GM19023 (cell line): ENCODE data around the gene TUFT1.
A peak's percentile ranks its signal among the peaks of the same experiment; 100 is the strongest.

ENCODE experiments used
- ATAC-seq: cut with Tn5 transposase; IDR thresholded peaks from one replicate; pipeline ENCODE4 v1.9.1; 2021; ENCODE audit warnings: mild to moderate bottlenecking, moderate library complexity; ENCODE audit not compliant: unreplicated experiment

TUFT1 gene, protein sequence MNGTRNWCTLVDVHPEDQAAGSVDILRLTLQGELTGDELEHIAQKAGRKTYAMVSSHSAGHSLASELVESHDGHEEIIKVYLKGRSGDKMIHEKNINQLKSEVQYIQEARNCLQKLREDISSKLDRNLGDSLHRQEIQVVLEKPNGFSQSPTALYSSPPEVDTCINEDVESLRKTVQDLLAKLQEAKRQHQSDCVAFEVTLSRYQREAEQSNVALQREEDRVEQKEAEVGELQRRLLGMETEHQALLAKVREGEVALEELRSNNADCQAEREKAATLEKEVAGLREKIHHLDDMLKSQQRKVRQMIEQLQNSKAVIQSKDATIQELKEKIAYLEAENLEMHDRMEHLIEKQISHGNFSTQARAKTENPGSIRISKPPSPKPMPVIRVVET

DNA sequence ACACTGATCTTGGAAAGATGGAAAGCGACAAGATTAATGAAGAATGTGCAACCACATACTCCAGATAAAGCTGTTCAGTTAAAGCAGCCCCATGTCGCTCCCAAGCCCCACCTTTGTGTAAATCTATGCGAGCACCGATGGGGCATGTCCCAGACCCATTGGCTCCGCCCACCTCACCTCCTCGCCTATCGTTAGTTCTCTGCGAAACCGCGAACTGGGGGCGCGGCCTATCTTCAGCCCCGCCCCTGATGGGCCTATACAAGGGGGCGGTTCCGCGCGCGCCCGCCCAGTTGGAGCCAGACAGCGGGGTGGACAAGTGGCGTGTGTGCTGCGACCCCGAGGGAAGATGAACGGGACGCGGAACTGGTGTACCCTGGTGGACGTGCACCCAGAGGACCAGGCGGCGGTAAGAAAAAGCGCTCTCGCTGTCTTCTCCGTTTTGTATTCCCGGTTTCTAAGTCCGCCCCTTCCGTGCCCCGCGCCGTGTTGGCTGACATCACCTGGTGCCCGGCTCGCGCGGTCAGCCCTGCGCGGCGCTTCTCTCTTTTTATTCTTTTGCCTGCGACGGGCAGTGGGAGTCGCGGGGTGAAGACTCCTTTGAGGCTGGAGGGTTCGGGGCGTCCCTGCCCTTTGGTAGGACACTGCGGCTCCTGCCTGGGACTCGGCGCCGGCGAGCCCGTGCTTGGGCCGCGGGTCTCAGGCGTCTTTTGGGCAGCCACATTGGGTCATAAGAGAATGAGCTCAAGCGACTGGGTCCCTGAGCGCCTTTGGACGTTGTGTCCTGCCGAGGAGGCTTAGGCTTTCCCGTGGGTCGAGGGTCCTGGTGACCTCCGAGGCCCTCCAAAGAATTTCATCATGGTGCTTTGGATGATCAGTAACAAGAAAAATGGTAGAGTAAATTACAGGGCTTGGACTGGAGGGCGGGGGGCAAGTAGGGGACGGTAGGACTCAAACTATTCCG lies at the start of gene TUFT1:
TSS of gene TUFT1 (plus strand) at position 289 of the 961 bp plus-strand sequence. CDS start at position 347, 58 bp downstream.
- ATAC-seq, result peak; percentile 97

DNA sequence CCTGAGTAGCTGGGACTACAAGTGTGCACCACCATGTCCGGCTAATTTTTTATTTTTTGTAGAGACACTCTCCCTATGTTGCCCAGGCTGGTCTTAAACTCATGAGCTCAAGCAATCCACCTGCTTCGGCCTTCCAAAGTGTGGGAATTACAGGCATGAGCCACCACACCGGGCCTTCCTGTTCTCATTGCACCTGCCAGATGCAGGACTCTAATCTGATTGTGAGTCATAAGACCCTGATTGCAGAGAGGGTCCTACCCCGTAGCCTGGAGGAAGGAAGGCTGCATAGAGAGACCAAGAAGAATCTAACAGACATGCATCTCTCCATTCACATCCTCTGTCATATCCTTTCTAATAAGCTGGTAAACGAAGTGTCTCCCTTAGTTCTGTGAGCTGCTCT lies 48.5 kb upstream of the TUFT1 start:
- ATAC-seq, result no peak

DNA sequence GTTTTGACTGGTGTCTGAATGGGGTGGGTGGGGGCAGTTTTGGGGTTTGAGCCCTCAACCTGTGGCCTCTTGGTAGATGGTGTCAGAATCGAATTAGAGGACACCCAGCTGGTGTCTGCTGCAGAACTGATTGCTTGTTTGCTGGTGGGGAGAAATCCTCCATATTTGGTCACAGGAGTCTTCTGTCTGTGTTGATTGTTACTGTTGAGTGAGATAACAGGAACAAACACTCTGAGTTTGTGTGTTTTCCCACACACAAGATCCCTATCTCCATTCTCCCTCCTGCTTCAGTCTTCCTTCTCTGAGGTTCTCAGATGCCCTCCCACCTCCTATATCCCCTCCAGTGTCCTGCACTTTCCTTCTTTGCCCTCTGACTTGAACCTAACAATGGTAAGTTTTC lies 48.0 kb upstream of the TUFT1 start:
- ATAC-seq, result no peak

GRCh38 chr1:151493042-151493441 lies 47.1 kb upstream of the TUFT1 start:
- no peak for ATAC-seq

DNA sequence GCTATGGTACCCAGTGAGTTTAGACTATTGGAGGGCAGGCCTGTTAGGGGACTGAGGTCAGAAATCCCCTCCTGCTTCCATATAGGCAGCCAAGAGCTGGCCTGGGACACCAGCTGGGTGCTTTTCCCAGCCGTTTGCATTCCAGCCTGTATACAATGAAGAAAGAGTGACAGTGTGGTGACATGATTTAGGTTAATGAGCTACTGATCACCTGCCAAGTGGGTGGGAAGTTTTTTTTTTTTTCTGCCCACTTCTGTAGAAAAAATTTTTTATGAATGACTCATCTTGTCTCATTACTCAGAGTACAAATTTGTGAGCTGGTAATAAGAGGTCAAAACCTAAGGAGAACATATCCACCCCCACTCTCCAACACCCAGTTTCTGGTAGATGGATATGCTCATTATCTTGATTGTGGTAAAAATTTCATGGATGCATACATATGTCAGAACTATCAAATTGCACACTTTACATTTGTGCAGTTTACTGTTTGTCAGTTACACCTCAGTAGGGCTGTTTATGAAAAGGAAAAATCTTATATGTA lies 45.3 kb upstream of the TUFT1 start:
- ATAC-seq, result no peak

DNA sequence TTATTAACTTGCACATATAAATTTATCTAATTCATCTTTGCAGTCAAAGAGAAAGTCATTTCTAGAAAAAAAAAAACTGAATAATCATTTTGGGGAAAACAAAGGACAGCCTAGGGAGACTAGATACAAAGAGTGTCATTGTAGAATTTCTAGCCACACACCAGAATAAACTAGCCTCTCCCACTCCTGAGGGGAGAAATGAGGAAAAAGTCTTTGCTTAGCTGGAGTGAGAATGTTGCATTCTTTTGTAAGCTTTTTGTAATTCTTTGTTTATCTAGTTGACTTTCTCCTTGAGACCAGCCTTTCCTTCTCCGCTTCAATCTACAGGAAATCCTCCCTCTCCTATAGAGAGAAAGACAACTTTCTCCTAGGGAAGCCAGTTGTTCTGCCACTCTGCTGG lies 44.8 kb upstream of the TUFT1 start:
- ATAC-seq, result no peak

DNA sequence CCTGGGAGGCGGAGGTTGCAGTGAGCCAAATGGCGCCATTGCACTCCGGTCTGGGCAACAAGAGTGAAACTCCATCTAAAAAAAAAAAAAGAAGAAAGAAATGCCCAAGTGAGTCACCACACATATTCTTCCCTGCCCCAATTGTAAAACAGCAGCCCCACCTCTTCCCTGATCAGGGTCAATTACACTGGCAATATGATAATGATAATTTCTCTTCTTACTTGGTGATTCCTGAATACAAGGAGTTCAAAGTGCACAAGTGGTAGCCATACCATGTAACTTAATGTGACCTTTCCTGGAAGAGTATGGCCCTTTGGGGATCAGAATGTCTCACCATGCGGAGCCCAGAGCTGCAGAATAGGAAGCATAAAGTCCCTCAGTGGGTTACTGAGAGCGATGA lies 40.7 kb upstream of the TUFT1 start:
- no peak for ATAC-seq

DNA sequence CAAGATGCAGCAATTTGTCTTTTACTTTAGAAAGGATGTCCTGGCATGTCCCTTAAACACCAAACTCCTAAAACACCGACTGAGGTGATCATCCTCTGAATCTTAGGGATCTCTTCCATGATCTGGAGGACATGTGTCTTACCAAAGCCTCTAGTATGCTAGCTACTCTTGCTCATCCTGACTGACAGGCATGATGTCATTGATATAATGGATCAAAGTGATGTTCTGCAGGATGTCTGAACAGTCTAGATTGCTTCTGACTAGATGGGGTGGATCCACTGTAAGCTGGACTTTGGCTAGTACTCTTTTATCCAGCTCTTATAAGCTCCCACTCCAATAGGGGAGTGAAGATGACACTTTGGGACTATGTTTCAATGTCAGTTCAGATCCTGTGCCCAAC lies 40.2 kb upstream of the TUFT1 start:
- ATAC-seq, result no peak

GRCh38 chr1:151501474-151501873 lies 38.6 kb upstream of the TUFT1 start:
- ATAC-seq, result no peak

DNA sequence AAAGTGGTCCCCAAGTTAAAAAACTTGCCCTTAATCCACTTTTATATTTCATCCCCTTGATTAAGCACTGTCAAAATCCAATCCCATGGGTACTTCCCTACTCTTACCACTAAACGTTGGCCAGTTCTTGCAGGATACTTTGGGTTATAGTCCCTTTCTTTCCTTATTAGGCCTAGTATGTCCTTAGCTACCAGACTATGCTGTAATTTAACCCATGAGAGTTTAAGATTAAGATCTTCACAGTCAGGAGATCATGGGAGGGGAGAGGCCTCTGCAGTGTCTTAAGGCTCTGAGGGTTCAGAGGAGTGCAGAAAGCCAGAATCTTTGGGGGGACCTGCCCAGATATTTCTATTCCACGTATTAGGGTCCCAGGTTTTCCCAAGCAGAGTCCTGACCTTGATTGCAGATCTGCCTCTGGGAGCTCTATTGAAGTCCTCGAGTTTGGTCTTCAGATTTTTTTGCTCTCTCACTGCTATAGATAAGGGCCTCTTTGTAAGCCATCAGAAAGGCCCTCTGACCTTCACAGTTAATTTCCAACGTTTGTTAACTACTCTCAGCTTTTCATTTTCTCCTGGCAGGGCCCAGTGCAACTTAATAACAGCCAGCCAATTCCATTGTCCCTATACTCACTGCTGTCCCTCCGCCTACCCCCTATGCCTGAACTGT lies 37.9 kb upstream of the TUFT1 start:
- no peak for ATAC-seq

- ATAC-seq, result no peak
These were observed 37.0 kb upstream of the TUFT1 start for GRCh38 chr1:151502859-151503780.

GRCh38 chr1:151504252-151504651 lies 35.9 kb upstream of the TUFT1 start:
- ATAC-seq, result no peak

- no peak for ATAC-seq
These were observed 35.4 kb upstream of the TUFT1 start for GRCh38 chr1:151504759-151505158.

DNA sequence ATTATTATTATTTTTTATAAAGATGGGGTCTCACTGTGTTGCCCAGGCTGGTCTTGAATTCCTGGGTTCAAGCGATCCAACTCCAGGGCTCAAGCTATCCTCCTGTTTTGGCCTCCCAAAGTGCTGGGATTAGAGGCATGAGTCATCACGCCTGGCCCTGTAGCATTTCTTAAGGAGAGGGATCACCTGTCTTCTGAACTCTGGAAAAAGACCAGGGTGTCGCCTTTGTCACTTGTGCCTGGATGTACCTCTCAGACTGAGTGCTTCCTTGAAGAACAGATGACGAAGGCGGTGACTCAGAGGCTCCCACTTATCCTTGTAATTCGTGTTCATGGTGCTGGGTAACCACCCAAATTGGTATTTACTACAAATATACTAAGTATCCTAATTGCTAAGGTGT lies 31.3 kb upstream of the TUFT1 start:
- no peak for ATAC-seq

- no peak for ATAC-seq
These were observed 30.6 kb upstream of the TUFT1 start for GRCh38 chr1:151509350-151510019.

DNA sequence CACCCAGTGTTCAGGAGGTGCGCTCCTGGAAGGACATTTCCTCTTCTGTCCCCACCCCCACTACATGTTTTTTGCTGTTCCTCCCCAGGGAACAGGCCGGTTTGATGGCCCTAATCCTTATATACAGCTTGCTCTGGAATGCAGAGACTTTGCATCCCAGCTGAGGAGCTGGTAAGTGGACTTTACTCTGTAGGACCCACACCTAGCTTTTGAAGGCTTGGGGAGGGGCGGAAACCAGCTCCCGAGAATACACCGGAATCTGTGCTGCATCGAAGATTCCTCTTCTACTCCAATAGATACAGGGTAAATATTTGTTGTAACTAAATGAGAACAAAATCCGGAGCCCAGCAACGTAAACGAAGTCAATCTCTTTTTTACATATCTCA lies 30.1 kb upstream of the TUFT1 start:
- ATAC-seq, result no peak

GRCh38 chr1:151510614-151510956 lies 29.5 kb upstream of the TUFT1 start:
- no peak for ATAC-seq

DNA sequence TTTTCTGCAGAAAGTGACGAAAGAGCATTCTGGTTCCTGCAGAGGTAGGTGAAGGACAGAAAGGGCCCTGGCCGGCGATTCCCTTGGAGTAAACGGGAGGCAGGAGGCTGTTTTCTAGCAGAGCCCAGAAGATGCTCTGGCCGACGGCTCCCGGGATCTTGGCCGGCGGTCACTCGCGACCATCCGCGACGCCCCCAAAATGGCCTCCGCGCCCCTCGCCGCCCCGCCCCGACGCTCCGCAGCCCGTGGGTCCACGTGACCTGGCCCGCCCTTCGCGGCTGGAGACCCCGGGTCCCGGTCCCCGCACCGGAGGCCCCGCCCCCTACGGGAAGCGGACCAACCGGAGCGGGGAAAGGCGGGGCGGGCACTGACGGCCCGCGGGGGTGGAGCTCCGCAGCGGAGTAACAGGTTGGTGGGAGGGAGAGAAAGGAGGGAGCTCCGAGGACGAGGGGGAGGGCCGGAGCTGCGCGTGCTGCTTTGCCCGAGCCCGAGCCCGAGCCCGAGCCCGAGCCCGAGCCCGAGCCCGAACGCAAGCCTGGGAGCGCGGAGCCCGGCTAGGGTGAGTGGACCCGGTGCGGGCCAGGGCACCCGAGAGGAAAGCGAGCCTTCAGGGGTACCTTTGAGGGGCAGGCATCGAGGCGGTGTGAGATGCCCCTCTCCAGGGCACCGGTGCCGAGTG lies 29.0 kb upstream of the TUFT1 start, which contains the start of gene CGN:
TSS of gene CGN (plus strand) at position 431 of the 679 bp plus-strand sequence. CDS start 7,133 bp downstream, outside the sequence.
- peak; percentile 83 for ATAC-seq
